NCI-H2227 (cell line): ENCODE data around the gene KCNF1.
"Not testable (repeated sequence)": the region's sequence is repeated elsewhere in the genome, so short reads cannot be mapped to it uniquely, and the experiment has no call there.

Source experiments
- DNase-seq: peaks from one replicate; lab custom pipeline; 2025; ENCODE audit not compliant: unreplicated experiment; lab: John Stamatoyannopoulos, UW

Gene KCNF1

DNA sequence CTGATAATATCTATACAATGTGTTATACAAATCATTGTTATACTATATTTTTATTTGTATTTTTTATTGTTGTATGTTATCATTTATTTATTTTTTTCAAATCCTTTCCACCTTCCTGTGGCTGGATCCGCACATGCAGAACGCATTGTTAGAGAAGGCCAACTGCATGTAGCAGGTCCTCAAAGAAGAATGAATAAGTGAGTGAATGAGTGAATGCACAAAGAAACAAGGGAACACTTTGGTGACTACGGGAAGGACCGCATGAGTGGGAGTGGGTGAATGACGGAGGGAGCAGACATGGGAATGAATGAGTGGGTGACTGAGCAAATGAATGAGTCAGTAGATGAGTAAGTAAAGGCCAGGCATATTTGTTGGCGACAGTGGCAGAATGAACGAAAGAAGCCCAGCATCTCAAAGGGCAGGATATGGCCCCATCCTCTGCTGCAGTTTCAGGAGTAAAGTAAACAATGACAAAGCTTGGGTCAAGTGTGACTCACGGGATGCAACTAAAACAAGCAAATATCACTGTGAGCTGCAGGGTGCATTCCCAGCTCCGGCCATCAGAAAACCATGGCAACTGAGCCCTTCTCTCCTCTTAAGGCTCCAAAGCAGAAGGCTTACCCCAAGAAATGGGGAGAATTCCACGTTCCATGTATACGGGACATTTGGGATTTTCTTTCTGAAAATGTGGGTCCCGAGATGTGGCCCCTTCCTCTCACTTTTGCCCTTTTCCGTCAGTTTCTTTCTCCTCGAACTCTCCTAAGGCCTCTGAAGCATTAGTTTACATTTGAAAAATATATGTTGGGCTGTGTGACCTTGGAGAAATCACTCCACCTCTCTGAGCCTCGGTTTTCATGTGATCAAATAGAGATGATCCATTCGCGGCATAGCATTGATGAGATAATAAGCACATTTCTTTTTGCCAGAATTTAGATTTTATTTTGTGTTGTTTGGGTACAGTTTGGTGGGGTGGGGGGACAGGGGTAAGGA, 24.5 kb downstream of the KCNF1 start:
- DNase-seq = no peak

DNA sequence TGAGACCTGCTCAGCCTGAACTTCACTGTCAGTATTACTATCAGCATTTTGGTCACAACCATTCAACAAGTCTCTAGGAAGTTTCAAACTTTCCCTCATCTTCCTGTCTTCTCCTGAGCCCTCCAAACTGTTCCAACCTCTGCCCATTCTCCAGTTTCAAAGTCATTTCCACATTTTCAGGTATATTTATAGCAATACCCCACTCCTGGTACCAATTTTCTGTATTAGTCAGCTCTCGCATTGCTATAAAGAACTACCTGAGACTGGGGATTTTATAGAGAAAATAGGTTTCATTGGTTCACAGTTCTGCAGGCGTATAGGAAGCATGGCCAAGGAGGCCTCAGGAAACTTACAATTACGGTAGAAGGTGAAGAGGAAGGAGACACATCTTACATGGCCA, 27.3 kb downstream of the KCNF1 start:
- DNase-seq = no peak

DNA sequence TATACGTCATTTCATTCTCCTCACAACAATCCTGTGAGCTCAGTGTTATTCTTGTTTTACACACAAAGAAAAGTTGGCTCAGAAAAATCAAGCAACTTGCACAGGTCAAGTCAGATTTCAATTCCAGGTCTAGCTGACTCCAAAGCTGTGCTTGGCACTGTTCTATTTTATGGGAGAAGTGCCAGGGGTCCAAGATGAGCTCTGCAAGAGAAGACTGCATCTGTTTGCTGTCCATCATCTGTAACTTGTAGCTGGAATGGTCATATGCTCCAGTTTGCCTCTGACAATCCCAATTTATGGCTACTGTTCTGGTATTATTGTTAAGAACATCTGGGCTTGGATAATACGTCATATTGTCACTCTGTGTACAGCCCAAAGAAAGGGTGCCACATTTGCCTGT, 28.9 kb downstream of the KCNF1 start:
- DNase-seq = no peak

DNA sequence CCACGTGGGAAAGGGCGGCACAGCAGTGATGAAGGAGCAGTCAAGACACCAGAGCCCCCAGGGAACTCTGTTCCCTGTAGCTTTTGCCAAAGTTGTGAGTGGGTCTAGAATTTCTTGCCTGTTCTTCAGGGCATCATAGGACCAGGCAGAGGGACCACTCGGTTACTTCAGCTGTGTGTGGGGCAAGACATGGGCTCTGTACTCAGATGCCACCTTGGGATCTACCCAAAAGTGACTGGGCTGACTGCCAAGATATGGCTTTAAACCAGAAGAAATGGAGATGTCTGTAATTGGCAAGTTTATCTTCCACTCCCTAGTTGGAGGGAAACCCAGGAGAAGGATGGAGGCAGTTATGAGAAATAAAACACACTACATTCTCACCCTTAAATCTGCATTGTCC, 29.6 kb downstream of the KCNF1 start:
- no peak for DNase-seq

DNA sequence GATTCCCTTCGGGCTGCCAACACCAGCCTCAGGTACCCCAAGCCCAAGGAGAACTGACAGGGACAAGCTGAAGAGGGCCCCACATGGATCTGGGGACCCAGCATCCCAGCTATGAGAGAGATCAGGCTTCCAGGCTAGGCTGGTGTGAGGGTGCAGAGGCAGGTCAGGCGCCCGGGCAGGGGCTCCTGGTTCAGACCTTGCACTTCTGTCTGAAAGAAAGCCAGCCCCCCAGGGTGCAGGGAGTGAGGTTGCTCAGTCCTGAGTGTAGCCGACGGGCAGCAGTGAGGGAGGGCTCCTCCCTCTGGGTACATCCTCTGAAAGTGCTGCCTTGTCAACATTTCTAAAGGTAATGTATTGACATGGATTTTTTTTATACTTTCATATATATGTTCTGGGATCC, 33.1 kb downstream of the KCNF1 start:
- no peak for DNase-seq

DNA sequence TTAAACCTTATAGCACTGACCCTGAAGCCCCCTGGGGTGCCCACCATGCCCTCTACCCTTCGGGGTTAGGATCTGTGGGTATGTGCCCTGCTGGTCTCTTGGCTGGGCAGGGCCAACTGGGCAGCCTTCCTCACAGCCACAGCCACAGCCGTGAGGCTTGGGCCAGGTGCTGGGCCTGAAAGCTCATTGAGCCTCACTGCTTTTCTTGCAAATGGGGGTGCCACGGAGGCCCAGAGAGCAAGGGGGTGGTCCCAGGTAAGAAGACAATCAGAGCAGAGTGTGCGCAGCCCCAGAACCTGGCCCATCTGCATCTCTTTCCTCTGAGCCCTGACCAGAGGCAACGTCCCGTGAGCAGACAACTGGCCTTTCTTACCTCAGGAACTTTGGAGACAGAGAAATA, 34.7 kb downstream of the KCNF1 start:
- no peak for DNase-seq

GRCh38 chr2:10947005-10947440, 35.3 kb downstream of the KCNF1 start:
- no peak for DNase-seq

GRCh38 chr2:10947446-10948187, 35.9 kb downstream of the KCNF1 start:
- DNase-seq = no peak

- no peak for DNase-seq
Observed at GRCh38 chr2:10948188-10948564, 36.4 kb downstream of the KCNF1 start.

GRCh38 chr2:10948606-10949230, 37.0 kb downstream of the KCNF1 start:
- DNase-seq = no peak

DNA sequence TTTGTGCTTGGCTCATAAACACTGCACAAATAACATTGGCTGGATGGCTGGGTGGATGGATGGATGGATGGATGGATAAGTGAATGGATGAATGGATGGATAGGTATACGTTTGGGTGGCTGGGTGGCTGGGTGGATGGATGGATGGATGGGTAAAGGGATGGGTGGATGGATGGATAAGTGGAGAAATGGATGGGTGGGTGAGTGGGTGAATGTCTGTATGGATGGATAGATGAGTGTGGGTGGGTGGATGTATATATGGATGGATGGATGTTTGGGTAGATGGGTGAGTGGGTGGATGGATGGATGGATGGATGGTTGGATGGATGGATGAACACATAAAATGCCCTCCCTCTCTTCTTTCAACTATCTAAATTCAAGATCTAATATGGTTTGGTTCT, 38.1 kb downstream of the KCNF1 start:
- DNase-seq = no peak

- DNase-seq = no peak
Observed at GRCh38 chr2:10951558-10952414, 40.1 kb downstream of the KCNF1 start.

- DNase-seq = no peak
Observed at GRCh38 chr2:10954416-10954815, 42.7 kb downstream of the KCNF1 start.

DNA sequence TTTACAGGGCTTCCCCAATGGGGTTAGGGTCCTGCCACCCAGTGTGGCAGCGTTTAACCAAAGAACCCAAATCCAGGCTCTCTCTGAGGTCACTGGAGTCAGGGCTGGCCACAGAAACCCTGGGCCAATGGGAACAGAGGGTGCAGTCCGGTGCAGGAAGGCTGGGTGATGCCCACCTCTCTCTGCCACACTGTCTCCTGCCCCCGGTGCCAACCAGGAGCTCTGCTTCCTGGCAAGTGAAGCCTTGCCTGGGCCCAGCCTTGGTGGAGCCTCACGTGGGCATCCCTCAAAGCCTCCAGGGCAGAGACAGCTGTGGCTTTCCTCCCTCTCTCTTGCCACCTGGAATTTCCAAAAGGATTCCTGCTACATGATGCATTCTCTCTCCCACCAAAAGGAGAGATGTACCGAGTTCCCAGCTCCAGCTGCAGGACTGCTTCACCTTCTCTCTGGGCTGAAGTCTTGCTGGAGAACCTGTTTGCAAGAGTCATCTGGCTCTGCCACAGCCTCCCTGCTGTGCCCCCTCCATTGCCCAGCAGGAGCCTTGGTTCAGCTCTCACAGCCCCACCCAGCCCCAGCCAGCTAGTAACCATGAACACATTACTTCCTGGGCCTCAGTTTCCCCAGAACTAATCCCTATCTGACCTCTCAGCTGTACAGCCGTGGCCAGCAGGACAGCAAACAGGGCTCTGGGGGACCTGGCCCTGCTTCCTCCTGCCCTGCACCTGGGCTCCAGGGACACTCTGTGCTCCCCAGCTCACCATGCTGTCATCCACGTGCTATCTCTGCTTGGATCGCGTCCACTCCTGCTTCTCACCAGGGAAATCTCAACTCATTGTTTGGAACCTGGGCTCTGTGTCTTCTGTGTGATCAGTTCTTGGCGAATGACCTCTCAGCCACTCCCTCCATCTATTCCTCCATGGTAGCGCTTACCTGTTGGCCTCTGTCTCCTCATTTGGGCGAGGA, 43.4 kb downstream of the KCNF1 start:
- no peak for DNase-seq

- no peak for DNase-seq
Observed at GRCh38 chr2:10956006-10956790, 44.5 kb downstream of the KCNF1 start.

- no peak for DNase-seq
Observed at GRCh38 chr2:10957391-10957790, 45.7 kb downstream of the KCNF1 start.

DNA sequence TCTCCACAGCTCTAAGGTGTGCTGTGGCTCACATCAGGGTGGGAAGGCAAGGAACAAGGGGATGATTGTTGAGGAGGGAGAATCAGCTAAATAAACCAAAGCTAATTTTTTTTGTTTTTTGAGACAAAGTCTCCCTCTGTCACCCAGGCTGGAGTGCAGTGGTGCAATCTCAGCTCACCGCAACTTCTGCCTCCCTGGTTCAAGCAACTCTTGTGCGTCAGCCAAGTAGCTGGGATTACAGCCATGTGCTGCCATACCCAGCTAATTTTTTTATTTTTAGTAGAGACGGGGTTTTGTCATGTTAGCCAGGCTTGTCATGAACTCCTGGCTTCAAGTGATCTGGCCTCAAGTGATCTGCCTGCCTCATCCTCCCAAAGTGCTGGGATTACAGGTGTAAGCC, 46.7 kb downstream of the KCNF1 start:
- DNase-seq = not testable (repeated sequence)

- no peak for DNase-seq
Observed at GRCh38 chr2:10960606-10961489, 49.1 kb downstream of the KCNF1 start.
